Measurements from ENCODE around the gene FAM24B.
"Not testable (repeated sequence)": the region's sequence is repeated elsewhere in the genome, so short reads cannot be mapped to it uniquely, and the experiment has no call there.

The FAM24B gene

GRCh38 chr10:122861711-122862161 is 17.6 kb downstream of the FAM24B start:
- DNase-seq (ENCODE audit: low read depth): no peak
- no peak overlapping the region for H3K4me3 ChIP-seq (ENCODE audit: low read depth, low read length)
- TF ChIP-seq MYC (IDR thresholded peaks at IDR 0.05; ENCODE audit: low read depth, low read length) (no peak), MAX (IDR thresholded peaks at IDR 0.05; ENCODE audit: low read depth, low read length) (no peak), CTCF (IDR thresholded peaks at IDR 0.05; ENCODE audit: low read depth, low read length) (no peak), POLR2A (IDR thresholded peaks at IDR 0.05; ENCODE audit: extremely low read depth, insufficient read length) (no peak)

GRCh38 chr10:122859527-122859926 is 19.9 kb downstream of the FAM24B start:
- no peak overlapping the region for H3K4me3 ChIP-seq (ENCODE audit: low read depth, low read length)
- DNase-seq (ENCODE audit: low read depth): no peak
- no peak for TF ChIP-seq MAX (IDR thresholded peaks at IDR 0.05; ENCODE audit: low read depth, low read length)
- no peak for TF ChIP-seq POLR2A (IDR thresholded peaks at IDR 0.05; ENCODE audit: extremely low read depth, insufficient read length)
- no peak for TF ChIP-seq MYC (IDR thresholded peaks at IDR 0.05; ENCODE audit: low read depth, low read length)
- no peak for TF ChIP-seq CTCF (IDR thresholded peaks at IDR 0.05; ENCODE audit: low read depth, low read length)

GRCh38 chr10:122858042-122858441 is 21.3 kb downstream of the FAM24B start:
- not testable (repeated sequence) for DNase-seq (ENCODE audit: low read depth); H3K4me3 ChIP-seq (ENCODE audit: low read depth, low read length)

- DNase-seq (ENCODE audit: low read depth): no peak
- no peak overlapping the region for H3K4me3 ChIP-seq (ENCODE audit: low read depth, low read length)
- TF ChIP-seq CTCF (IDR thresholded peaks at IDR 0.05; ENCODE audit: low read depth, low read length): no peak
- TF ChIP-seq POLR2A (IDR thresholded peaks at IDR 0.05; ENCODE audit: extremely low read depth, insufficient read length): no peak
- TF ChIP-seq MYC (IDR thresholded peaks at IDR 0.05; ENCODE audit: low read depth, low read length): no peak
- no peak for TF ChIP-seq MAX (IDR thresholded peaks at IDR 0.05; ENCODE audit: low read depth, low read length)
These were observed 22.5 kb downstream of the FAM24B start for GRCh38 chr10:122856902-122857301.

GRCh38 chr10:122855745-122856144 is 23.6 kb downstream of the FAM24B start:
- TF ChIP-seq POLR2A (IDR thresholded peaks at IDR 0.05; ENCODE audit: extremely low read depth, insufficient read length) (no peak), MAX (IDR thresholded peaks at IDR 0.05; ENCODE audit: low read depth, low read length) (no peak), MYC (IDR thresholded peaks at IDR 0.05; ENCODE audit: low read depth, low read length) (no peak), CTCF (IDR thresholded peaks at IDR 0.05; ENCODE audit: low read depth, low read length) (no peak)
- no peak overlapping the region for H3K4me3 ChIP-seq (ENCODE audit: low read depth, low read length)
- DNase-seq (ENCODE audit: low read depth): no peak

- no peak overlapping the region for H3K4me3 ChIP-seq (ENCODE audit: low read depth, low read length)
- no peak for DNase-seq (ENCODE audit: low read depth)
- TF ChIP-seq MAX (IDR thresholded peaks at IDR 0.05; ENCODE audit: low read depth, low read length) (no peak), MYC (IDR thresholded peaks at IDR 0.05; ENCODE audit: low read depth, low read length) (no peak), POLR2A (IDR thresholded peaks at IDR 0.05; ENCODE audit: extremely low read depth, insufficient read length) (no peak), CTCF (IDR thresholded peaks at IDR 0.05; ENCODE audit: low read depth, low read length) (no peak)
These were observed 24.7 kb downstream of the FAM24B start for GRCh38 chr10:122854648-122855047.
